Measurements from ENCODE around the gene AFF3. TPM values are rescaled to one million over a fixed set of nuclear protein-coding genes. Genes with fewer than 3 reads are reported as not detected.

AFF3 gene
- total and polyA plus RNA-seq, 10 of the 15 experiments (the other 5 are each of a cell fraction or from before 2014, with no cell fraction given): 0.26 to 5.5 (median 3.0) TPM

DNA sequence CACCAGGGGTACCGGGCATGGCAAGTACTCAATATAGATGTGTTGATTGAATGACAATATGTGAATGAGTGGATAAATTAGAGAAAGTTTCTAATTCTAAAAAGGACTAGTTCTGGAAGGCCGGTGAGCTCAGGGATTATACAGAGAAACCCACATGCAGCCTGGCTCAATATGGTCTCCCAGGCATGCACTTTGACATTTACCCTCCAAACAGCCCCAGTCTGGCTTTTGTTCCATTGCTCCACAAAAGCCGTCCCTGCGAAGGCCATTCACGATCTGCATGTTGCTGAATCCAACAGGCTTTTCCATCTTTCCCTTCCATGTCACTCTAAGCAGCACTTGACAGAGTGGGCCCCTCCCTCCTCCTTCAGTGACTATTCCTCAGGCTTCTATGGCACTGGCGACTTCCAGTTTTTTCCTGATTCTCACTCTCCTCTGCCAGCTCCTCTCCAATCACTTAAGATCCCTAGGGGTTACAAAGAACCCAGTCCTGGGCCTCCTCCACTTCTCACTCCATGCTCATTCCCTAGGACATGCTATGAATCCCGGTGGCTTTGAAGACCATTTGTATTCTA, 266.7 kb downstream of the AFF3 start (continued):
- TF ChIP-seq JUND (IDR thresholded peaks at IDR 0.05; ENCODE audit: low read depth, low read length): no peak
- TF ChIP-seq BMI1 (IDR thresholded peaks at IDR 0.05; ENCODE audit: borderline replicate concordance): no peak
- no peak for TF ChIP-seq CHD2 (IDR thresholded peaks at IDR 0.05; ENCODE audit: borderline replicate concordance, low read depth, low read length)
- no peak for TF ChIP-seq GATAD2B (conservative IDR thresholded peaks at IDR 0.05; ENCODE audit: low read depth)
- TF ChIP-seq IKZF2 (IDR thresholded peaks at IDR 0.05): no peak
- TF ChIP-seq, protein P1, sequence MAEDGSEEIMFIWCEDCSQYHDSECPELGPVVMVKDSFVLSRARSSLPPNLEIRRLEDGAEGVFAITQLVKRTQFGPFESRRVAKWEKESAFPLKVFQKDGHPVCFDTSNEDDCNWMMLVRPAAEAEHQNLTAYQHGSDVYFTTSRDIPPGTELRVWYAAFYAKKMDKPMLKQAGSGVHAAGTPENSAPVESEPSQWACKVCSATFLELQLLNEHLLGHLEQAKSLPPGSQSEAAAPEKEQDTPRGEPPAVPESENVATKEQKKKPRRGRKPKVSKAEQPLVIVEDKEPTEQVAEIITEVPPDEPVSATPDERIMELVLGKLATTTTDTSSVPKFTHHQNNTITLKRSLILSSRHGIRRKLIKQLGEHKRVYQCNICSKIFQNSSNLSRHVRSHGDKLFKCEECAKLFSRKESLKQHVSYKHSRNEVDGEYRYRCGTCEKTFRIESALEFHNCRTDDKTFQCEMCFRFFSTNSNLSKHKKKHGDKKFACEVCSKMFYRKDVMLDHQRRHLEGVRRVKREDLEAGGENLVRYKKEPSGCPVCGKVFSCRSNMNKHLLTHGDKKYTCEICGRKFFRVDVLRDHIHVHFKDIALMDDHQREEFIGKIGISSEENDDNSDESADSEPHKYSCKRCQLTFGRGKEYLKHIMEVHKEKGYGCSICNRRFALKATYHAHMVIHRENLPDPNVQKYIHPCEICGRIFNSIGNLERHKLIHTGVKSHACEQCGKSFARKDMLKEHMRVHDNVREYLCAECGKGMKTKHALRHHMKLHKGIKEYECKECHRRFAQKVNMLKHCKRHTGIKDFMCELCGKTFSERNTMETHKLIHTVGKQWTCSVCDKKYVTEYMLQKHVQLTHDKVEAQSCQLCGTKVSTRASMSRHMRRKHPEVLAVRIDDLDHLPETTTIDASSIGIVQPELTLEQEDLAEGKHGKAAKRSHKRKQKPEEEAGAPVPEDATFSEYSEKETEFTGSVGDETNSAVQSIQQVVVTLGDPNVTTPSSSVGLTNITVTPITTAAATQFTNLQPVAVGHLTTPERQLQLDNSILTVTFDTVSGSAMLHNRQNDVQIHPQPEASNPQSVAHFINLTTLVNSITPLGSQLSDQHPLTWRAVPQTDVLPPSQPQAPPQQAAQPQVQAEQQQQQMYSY (CRISPR knock-in tag; IDR thresholded peaks at IDR 0.05): no peak
- no peak for TF ChIP-seq SUZ12 (IDR thresholded peaks at IDR 0.05; ENCODE audit: unreplicated experiment)
- no peak for TF ChIP-seq NR2C1 (IDR thresholded peaks at IDR 0.05)
- TF ChIP-seq IKZF1 (conservative IDR thresholded peaks at IDR 0.05): no peak
- TF ChIP-seq ETV6 (conservative IDR thresholded peaks at IDR 0.05 in 1 of 2, IDR thresholded peaks at IDR 0.05 in 1 of 2; ENCODE audit: borderline replicate concordance in 1 of 2, low read depth in 1 of 2): no peak

All from GM12878 (cell line).